ENCODE results near the gene CELA3B. TPM values are rescaled to one million over a fixed set of nuclear protein-coding genes. Genes with fewer than 3 reads are reported as not detected.
A peak's percentile ranks its signal among the peaks of the same experiment; 100 is the strongest.

CELA3B gene
- total and polyA plus RNA-seq, 2 of the 13 experiments (the other 11 are each of a cell fraction or from before 2014, with no cell fraction given): 0.34 TPM; not detected in 1

DNA sequence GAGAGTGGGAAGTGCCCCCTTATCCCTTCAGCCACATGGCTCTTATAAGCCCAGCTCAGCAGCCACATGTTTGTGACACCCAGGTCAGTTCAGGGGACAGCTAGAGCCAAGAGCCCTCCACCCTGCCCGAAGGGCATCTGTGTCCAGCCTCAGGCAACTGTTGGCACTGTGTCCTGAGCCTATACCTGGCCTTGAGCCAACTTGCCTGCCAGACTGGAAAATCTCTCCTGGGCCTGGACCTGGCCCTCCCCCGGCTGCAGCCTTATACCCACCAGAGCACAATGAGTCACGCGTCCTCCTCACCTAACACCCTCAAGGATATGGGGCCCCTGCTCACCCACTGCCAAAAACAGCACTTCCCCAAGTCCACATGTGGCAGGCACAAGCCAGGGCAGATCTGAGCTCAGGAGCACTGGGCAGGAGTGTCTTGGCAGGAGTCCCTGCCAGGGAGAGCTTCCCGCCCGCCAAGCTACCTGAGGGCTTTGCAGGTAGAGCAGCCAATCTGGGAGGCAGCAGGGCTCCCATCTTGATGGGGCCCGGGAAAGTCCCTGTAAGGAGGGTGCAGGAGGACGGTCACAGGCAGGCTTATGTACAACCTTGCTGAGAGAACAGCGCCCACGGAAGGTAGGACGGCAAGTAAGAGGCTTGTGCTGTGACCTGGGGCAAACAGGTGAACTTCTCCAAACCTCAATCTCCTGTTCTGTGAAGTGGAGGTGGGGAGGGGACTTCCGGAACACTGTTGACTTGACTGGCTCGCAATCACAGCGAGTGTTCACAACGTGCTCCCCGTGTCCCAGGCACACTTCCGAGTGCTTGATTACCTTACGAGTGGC lies 19.9 kb upstream of the CELA3B start (continued):
- no peak for TF ChIP-seq ZBTB40 (IDR thresholded peaks at IDR 0.05)
- no peak for TF ChIP-seq ZBTB40 (CRISPR knock-in tag; IDR thresholded peaks at IDR 0.05)
- no peak for TF ChIP-seq ZNF160 (CRISPR knock-in tag; IDR thresholded peaks at IDR 0.05)
- 0 out of 2 replicates have a peak, but pooled peaks have one; percentile 30 for TF ChIP-seq KMT2B (CRISPR knock-in tag; IDR thresholded peaks at IDR 0.05)
- peak; percentile 46; the same call in 1 of the 2 replicates for TF ChIP-seq SAP130 (CRISPR knock-in tag; IDR thresholded peaks at IDR 0.05; ENCODE audit: low read depth)
- no peak; the same call in 1 of the 2 replicates for TF ChIP-seq ZNF792 (CRISPR knock-in tag; IDR thresholded peaks at IDR 0.05)
- no peak for TF ChIP-seq MTA3 (CRISPR knock-in tag; IDR thresholded peaks at IDR 0.05)
- TF ChIP-seq HNRNPLL (IDR thresholded peaks at IDR 0.05; ENCODE audit: low read depth, low read length, poor library complexity, severe bottlenecking): no peak
- TF ChIP-seq ZSCAN30 (CRISPR knock-in tag; IDR thresholded peaks at IDR 0.05): no peak
- TF ChIP-seq TRAFD1 (CRISPR knock-in tag; IDR thresholded peaks at IDR 0.05; ENCODE audit: borderline replicate concordance): no peak
- no peak for TF ChIP-seq ATF1 (CRISPR knock-in tag; IDR thresholded peaks at IDR 0.05)
- TF ChIP-seq, protein P1, sequence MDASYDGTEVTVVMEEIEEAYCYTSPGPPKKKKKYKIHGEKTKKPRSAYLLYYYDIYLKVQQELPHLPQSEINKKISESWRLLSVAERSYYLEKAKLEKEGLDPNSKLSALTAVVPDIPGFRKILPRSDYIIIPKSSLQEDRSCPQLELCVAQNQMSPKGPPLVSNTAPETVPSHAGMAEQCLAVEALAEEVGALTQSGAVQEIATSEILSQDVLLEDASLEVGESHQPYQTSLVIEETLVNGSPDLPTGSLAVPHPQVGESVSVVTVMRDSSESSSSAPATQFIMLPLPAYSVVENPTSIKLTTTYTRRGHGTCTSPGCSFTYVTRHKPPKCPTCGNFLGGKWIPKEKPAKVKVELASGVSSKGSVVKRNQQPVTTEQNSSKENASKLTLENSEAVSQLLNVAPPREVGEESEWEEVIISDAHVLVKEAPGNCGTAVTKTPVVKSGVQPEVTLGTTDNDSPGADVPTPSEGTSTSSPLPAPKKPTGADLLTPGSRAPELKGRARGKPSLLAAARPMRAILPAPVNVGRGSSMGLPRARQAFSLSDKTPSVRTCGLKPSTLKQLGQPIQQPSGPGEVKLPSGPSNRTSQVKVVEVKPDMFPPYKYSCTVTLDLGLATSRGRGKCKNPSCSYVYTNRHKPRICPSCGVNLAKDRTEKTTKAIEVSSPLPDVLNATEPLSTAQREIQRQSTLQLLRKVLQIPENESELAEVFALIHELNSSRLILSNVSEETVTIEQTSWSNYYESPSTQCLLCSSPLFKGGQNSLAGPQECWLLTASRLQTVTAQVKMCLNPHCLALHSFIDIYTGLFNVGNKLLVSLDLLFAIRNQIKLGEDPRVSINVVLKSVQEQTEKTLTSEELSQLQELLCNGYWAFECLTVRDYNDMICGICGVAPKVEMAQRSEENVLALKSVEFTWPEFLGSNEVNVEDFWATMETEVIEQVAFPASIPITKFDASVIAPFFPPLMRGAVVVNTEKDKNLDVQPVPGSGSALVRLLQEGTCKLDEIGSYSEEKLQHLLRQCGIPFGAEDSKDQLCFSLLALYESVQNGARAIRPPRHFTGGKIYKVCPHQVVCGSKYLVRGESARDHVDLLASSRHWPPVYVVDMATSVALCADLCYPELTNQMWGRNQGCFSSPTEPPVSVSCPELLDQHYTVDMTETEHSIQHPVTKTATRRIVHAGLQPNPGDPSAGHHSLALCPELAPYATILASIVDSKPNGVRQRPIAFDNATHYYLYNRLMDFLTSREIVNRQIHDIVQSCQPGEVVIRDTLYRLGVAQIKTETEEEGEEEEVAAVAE (CRISPR knock-in tag; IDR thresholded peaks at IDR 0.05; ENCODE audit: borderline replicate concordance): no peak
- TF ChIP-seq MED13 (CRISPR knock-in tag; IDR thresholded peaks at IDR 0.05): no peak
- no peak for TF ChIP-seq ZNF354B (CRISPR knock-in tag; IDR thresholded peaks at IDR 0.05)

Measured in HepG2 (cell line).